ENCODE results near the gene HELZ2. TPM values are rescaled to one million over a fixed set of nuclear protein-coding genes. Genes with fewer than 3 reads are reported as not detected.

Gene HELZ2
- total RNA-seq, 1 experiment from 2014 or later = 27.9 TPM

GRCh38 chr20:63620991-63621390 lies 47.0 kb upstream of the HELZ2 start:
- no peak overlapping the region for H3K18ac ChIP-seq (ENCODE audit: insufficient read length, low read depth, low read length)
- no peak overlapping the region for H2BK20ac ChIP-seq (ENCODE audit: low read depth, low read length, poor library complexity, severe bottlenecking)
- no peaks in the 10 kb centered on the region for H3K27me3 ChIP-seq (ENCODE audit: insufficient read depth, low read length)
- no CpG with 5 or more reads among the region's 8 CpGs for WGBS (ENCODE audit: extremely low coverage, insufficient read length, low lambda C conversion rate)
- H3K4me3 Mint-ChIP-seq = no peak overlapping the region; a peak in 1 of 5 replicates
- peaks cover 28 to 38% (median 34%) of the 10 kb centered on the region in 3 experiments for H3K36me3 Mint-ChIP-seq (ENCODE audit: insufficient read depth in 1 of 3, low read depth in 3 of 3)
- no peak overlapping the region for H4K5ac ChIP-seq (ENCODE audit: insufficient read length, low read depth, low read length)
- no peak for DNase-seq
- H2AFZ ChIP-seq (ENCODE audit: low read length) = no peak overlapping the region
- H2BK15ac ChIP-seq (ENCODE audit: low read depth, low read length) = no peak overlapping the region
- no peak overlapping the region for H4K8ac ChIP-seq (replicated peaks; ENCODE audit: insufficient read length, low read depth, low read length)
- no peak overlapping the region for H3K4me2 ChIP-seq (ENCODE audit: insufficient read depth, insufficient read length, low read length)
- peaks cover 19 to 21% of the 10 kb centered on the region in 2 experiments for H3K4me1 Mint-ChIP-seq
- no peak overlapping the region for H4K91ac ChIP-seq (ENCODE audit: insufficient read length, low read depth, low read length)
- H3K27ac Mint-ChIP-seq = peak overlapping the region in 2 of 3 experiments; percentile 27 to 59; a peak in 4 of 7 replicates
- no peak overlapping the region for H2BK120ac ChIP-seq (ENCODE audit: low read depth, low read length, poor library complexity, severe bottlenecking)
- no peak overlapping the region for H3T11ph ChIP-seq (ENCODE audit: low read length)
- peaks cover 3% of the 10 kb centered on the region; the same call in 1 of the 2 replicates for H3K79me2 ChIP-seq (ENCODE audit: insufficient read depth, low read length)
- no peak overlapping the region for H3K14ac ChIP-seq (ENCODE audit: insufficient read depth, low read length)
- no peak overlapping the region for H3K27ac ChIP-seq (ENCODE audit: insufficient read length, low read depth, low read length)
- H3K27me3 Mint-ChIP-seq (ENCODE audit: low read depth) = no peaks in the 10 kb centered on the region; the same call in 1 of the 2 replicates
- peaks cover 4% of the 10 kb centered on the region for H3K79me1 ChIP-seq (ENCODE audit: insufficient read depth, low read depth, low read length, poor library complexity, severe bottlenecking)
- H4K20me1 ChIP-seq (ENCODE audit: control insufficient read depth, insufficient read depth, insufficient read length) = no peaks in the 10 kb centered on the region
- H3K9ac ChIP-seq (ENCODE audit: extremely low read depth, insufficient read length, low read length) = no peak overlapping the region
- H3K56ac ChIP-seq (ENCODE audit: insufficient read length, low read depth, low read length) = no peak overlapping the region
- no peaks in the 10 kb centered on the region; the same call in 1 of the 2 replicates for H3K4me1 ChIP-seq (ENCODE audit: insufficient read depth, low read length)
- H3K9me3 ChIP-seq (ENCODE audit: control insufficient read depth, low read depth, low read length) = no peaks in the 10 kb centered on the region
- peaks cover 4% of the 10 kb centered on the region in 2 experiments; a peak in 2 of 5 replicates for H3K9me3 Mint-ChIP-seq
- no peak overlapping the region for H2AK5ac ChIP-seq (ENCODE audit: insufficient read length, low read length)
- no peak for TF ChIP-seq CTCF (conservative IDR thresholded peaks at IDR 0.05)
- no peak overlapping the region for H3K4ac ChIP-seq (ENCODE audit: low read depth, low read length)
- no peak overlapping the region for H2BK12ac ChIP-seq (ENCODE audit: insufficient read length, low read depth, low read length)
- no peak overlapping the region for H2BK5ac ChIP-seq (ENCODE audit: insufficient read length, low read length)
- H3K23ac ChIP-seq (ENCODE audit: insufficient read length, low read depth, low read length) = no peak overlapping the region
- peaks cover under 1% of the 10 kb centered on the region for H3K23me2 ChIP-seq (ENCODE audit: insufficient read length, low read depth, low read length, poor library complexity, severe bottlenecking)
